Caco-2 (cell line): ENCODE data around the gene ZG16. TPM values are rescaled to one million over a fixed set of nuclear protein-coding genes. Genes with fewer than 3 reads are reported as not detected.

ENCODE experiments used
- BruUV-seq: library from RNA; stranded (reverse); fragments of 400-500 nt; replicated peaks from 2 replicates; lab custom pipeline; 2021; lab: Mats Ljungman, UMichigan
- CTCF ChIA-PET: fragments of 300-600 bp; sonication (Branson Sonifier 250); formaldehyde crosslinking; loops from one replicate; lab custom pipeline; 2022; ENCODE audit warnings: antibody characterized with exemption; lab: Charles Lee
- POLR2A ChIA-PET: fragments of 300-600 bp; sonication (Branson Sonifier 250); formaldehyde crosslinking; loops from one replicate; lab custom pipeline; 2022; ENCODE audit warnings: antibody characterized with exemption; lab: Charles Lee
- DNase-seq, 2 experiments: peaks; one replicate each; pipeline versions ENCODE4 v3.0.0 to v3.0.0-alpha.2; 2020 to 2022
- H3K27me3 ChIP-seq: replicated peaks from 2 replicates; pipeline ENCODE4 v1.6.0; 2011; ENCODE audit warnings: low read length; ENCODE audit not compliant: control insufficient read depth, insufficient read depth
- H3K36me3 ChIP-seq: 2 replicates; pipeline ENCODE4 v1.5.1; 2011; ENCODE audit warnings: low read length; ENCODE audit not compliant: control insufficient read depth, insufficient read depth
- H3K4me1 ChIP-seq: fragments of 250-450 bp; sonication (Bioruptor Pico); 2 replicates; pipeline ENCODE4 v1.5.1; 2020; ENCODE audit warnings: mild to moderate bottlenecking
- H3K4me3 ChIP-seq: 2 replicates; pipeline ENCODE4 v1.5.1; 2011; ENCODE audit warnings: low read depth, mild to moderate bottlenecking, control low read depth, low read length
- H3K9me3 ChIP-seq: fragments of 250-450 bp; sonication (Bioruptor Pico); 2 replicates; pipeline ENCODE4 v1.5.1; 2020; ENCODE audit warnings: mild to moderate bottlenecking, moderate library complexity
- H3K27ac Mint-ChIP-seq: one replicate; pipeline ENCODE4 v1.8.0; 2022; ENCODE audit warnings: mixed read lengths; ENCODE audit not compliant: unreplicated experiment
- H3K27me3 Mint-ChIP-seq: one replicate; pipeline ENCODE4 v1.8.0; 2022; ENCODE audit warnings: mixed read lengths; ENCODE audit not compliant: insufficient read depth, unreplicated experiment
- H3K36me3 Mint-ChIP-seq: one replicate; pipeline ENCODE4 v1.8.0; 2022; ENCODE audit warnings: mild to moderate bottlenecking, mixed read lengths; ENCODE audit not compliant: insufficient read depth, unreplicated experiment
- H3K4me1 Mint-ChIP-seq: one replicate; pipeline ENCODE4 v1.8.0; 2022; ENCODE audit warnings: low read depth, mixed read lengths; ENCODE audit not compliant: unreplicated experiment
- H3K4me3 Mint-ChIP-seq: one replicate; pipeline ENCODE4 v1.8.0; 2022; ENCODE audit warnings: mild to moderate bottlenecking, moderate library complexity, mixed read lengths; ENCODE audit not compliant: unreplicated experiment
- H3K9me3 Mint-ChIP-seq: one replicate; pipeline ENCODE4 v1.8.0; 2022; ENCODE audit warnings: mixed read lengths; ENCODE audit not compliant: unreplicated experiment
- intact Hi-C: fragments of 100-400 bp; cut with micrococcal nuclease; formaldehyde crosslinking; loops from one replicate; pipeline ENCODE4 v1.10.0; 2022; ENCODE audit not compliant: unreplicated experiment
- total RNA-seq: library from RNA; stranded (reverse); gene quantifications from 2 replicates; pipeline ENCODE4 v1.2.3, GENCODE V29; 2022
- TF ChIP-seq, protein P1 (sequence below), 2 experiments: fragments of 200-600 bp in 1 of 2; IDR thresholded peaks; 1 replicate in 1 of 2; 2 replicates in 1 of 2; pipeline versions ENCODE4 v1.5.1 to v1.8.0; 2011 to 2022; ENCODE audit warnings: antibody characterized with exemption in 1 of 2, control low read depth in 1 of 2, inconsistent platforms in 1 of 2, low read depth in 1 of 2, low read length in 1 of 2, mild to moderate bottlenecking in 1 of 2, moderate library complexity in 1 of 2; ENCODE audit not compliant: insufficient read depth in 1 of 2, severe bottlenecking in 1 of 2, unreplicated experiment in 1 of 2

ZG16 gene
- total RNA-seq, 1 experiment from 2014 or later, result 1.9 TPM

DNA sequence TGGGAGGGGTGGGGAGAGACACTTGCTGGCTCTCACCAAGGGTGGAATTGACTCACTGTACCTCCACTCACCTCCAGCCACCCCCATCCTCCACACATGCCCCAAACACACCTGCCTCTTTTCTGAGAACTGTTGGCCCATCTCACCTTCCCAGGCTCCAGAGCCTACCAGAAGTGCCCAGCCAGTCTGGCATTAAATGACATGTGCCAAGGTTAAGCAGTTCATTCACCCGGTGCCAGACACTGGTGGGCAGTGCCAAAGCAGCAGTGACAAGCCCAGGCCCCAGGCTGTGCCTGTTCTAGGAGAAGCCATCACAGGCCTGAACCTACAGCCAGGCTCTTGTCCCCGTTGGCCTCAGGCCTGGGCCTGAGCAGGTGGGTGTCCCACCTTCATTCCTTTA, 53.4 kb downstream of the ZG16 start:
- TF ChIP-seq, protein P1, sequence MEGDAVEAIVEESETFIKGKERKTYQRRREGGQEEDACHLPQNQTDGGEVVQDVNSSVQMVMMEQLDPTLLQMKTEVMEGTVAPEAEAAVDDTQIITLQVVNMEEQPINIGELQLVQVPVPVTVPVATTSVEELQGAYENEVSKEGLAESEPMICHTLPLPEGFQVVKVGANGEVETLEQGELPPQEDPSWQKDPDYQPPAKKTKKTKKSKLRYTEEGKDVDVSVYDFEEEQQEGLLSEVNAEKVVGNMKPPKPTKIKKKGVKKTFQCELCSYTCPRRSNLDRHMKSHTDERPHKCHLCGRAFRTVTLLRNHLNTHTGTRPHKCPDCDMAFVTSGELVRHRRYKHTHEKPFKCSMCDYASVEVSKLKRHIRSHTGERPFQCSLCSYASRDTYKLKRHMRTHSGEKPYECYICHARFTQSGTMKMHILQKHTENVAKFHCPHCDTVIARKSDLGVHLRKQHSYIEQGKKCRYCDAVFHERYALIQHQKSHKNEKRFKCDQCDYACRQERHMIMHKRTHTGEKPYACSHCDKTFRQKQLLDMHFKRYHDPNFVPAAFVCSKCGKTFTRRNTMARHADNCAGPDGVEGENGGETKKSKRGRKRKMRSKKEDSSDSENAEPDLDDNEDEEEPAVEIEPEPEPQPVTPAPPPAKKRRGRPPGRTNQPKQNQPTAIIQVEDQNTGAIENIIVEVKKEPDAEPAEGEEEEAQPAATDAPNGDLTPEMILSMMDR (IDR thresholded peaks at IDR 0.05; ENCODE audit: insufficient read depth in 1 of 2, low read depth in 1 of 2, low read length in 1 of 2, severe bottlenecking in 1 of 2, unreplicated experiment in 1 of 2), result no peak
- peaks cover 31% of the 10 kb centered on the region for H3K4me1 ChIP-seq
- no peaks in the 10 kb centered on the region for H3K27me3 Mint-ChIP-seq
- H3K27me3 ChIP-seq, result no peaks in the 10 kb centered on the region
- H3K9me3 ChIP-seq, result no peaks in the 10 kb centered on the region
- peaks cover 20% of the 10 kb centered on the region for H3K4me1 Mint-ChIP-seq
- ChIA-PET CTCF (no interaction called here), POLR2A (no interaction called here)
- H3K9me3 Mint-ChIP-seq, result no peaks in the 10 kb centered on the region
- H3K4me3 Mint-ChIP-seq, result no peak overlapping the region
- intact Hi-C loops, result no loop called here
- H3K27ac Mint-ChIP-seq, result peak overlapping the region; percentile 89
- no peak overlapping the region for H3K4me3 ChIP-seq
- BruUV-seq, result no TSS peak
- no peak for DNase-seq
- H3K36me3 ChIP-seq, result 0 out of 2 replicates have a peak, but pooled peaks cover 2% of the 10 kb centered on the region
- peaks cover 25% of the 10 kb centered on the region for H3K36me3 Mint-ChIP-seq

Other genes with a start within 250 kb of the ZG16 start
- gene SPN, start 115.0 kb upstream of the ZG16 start, total RNA-seq, result not detected in 2 replicates
- gene QPRT, start 99.1 kb upstream of the ZG16 start, total RNA-seq, result 176 and 178 TPM in 2 replicates
- not detected in 2 replicates for gene C16orf54, start 32.3 kb upstream of the ZG16 start, total RNA-seq
- gene KIF22, start 12.5 kb downstream of the ZG16 start, total RNA-seq, result 134 and 152 TPM in 2 replicates
- gene MAZ, start 28.3 kb downstream of the ZG16 start, total RNA-seq, result 299 and 317 TPM in 2 replicates
- gene PRRT2, start 33.9 kb downstream of the ZG16 start, total RNA-seq, result 3.6 and 3.9 TPM in 2 replicates
- 31.4 and 33.0 TPM in 2 replicates for gene PAGR1, start 37.9 kb downstream of the ZG16 start, total RNA-seq
- 62.9 and 72.5 TPM in 2 replicates for gene MVP, start 42.2 kb downstream of the ZG16 start, total RNA-seq
- 56.6 and 57.1 TPM in 2 replicates for gene CDIPT, start 85.0 kb downstream of the ZG16 start, total RNA-seq
- gene SEZ6L2, start 121.3 kb downstream of the ZG16 start, total RNA-seq, result 24.1 and 26.3 TPM in 2 replicates
- 13.2 and 14.7 TPM in 2 replicates for gene ASPHD1, start 122.2 kb downstream of the ZG16 start, total RNA-seq
- gene KCTD13, start 148.0 kb downstream of the ZG16 start, total RNA-seq, result 13.0 and 14.9 TPM in 2 replicates
- gene TMEM219, start 183.8 kb downstream of the ZG16 start, total RNA-seq, result 54.5 and 57.7 TPM in 2 replicates
- gene TAOK2, start 195.6 kb downstream of the ZG16 start, total RNA-seq, result 45.8 and 47.1 TPM in 2 replicates
- 22.7 and 23.3 TPM in 2 replicates for gene HIRIP3, start 217.4 kb downstream of the ZG16 start, total RNA-seq
- 58.6 and 58.8 TPM in 2 replicates for gene INO80E, start 218.0 kb downstream of the ZG16 start, total RNA-seq
- gene DOC2A, start 232.8 kb downstream of the ZG16 start, total RNA-seq, result 3.5 and 4.5 TPM in 2 replicates
- not detected in 2 replicates for gene C16orf92, start 244.9 kb downstream of the ZG16 start, total RNA-seq